H1 (cell line): ENCODE measurements around the gene CNDP2.

Experiments used
- EGR1 ChIP-seq: IDR thresholded peaks from 2 replicates; pipeline ENCODE4 v1.6.1; 2011; ENCODE audit warnings: low read depth, low read length, borderline replicate concordance
- EZH2 ChIP-seq: fragments of 200-600 bp; sonication (generic); IDR thresholded peaks from 2 replicates; pipeline ENCODE4 v1.7.1; 2012; ENCODE audit warnings: low read depth, mild to moderate bottlenecking, moderate library complexity, low read length, inconsistent platforms; ENCODE audit not compliant: severe bottlenecking
- GABPA ChIP-seq: IDR thresholded peaks from 2 replicates; pipeline ENCODE4 v1.6.1; 2011; ENCODE audit warnings: mild to moderate bottlenecking, low read length, moderate library complexity, borderline replicate concordance; ENCODE audit not compliant: insufficient read depth
- POLR2A ChIP-seq, 2 experiments: IDR thresholded peaks; 1 replicate in 1 of 2; 2 replicates in 1 of 2; pipeline ENCODE4 v1.6.1; 2011; ENCODE audit warnings: low read depth in 2 of 2, low read length in 2 of 2, mild to moderate bottlenecking in 2 of 2; ENCODE audit errors: control extremely low read depth in 1 of 2
- RAD21 ChIP-seq, 2 experiments: IDR thresholded peaks in 1 of 2; conservative IDR thresholded peaks in 1 of 2; 2 replicates each; pipeline ENCODE4 v1.6.1; 2011; ENCODE audit warnings: low read depth in 2 of 2, low read length in 2 of 2, improper control_type of control experiment in 1 of 2, inconsistent platforms in 1 of 2, mild to moderate bottlenecking in 1 of 2, moderate library complexity in 1 of 2
- RXRA ChIP-seq: IDR thresholded peaks from 2 replicates; pipeline ENCODE4 v1.6.1; 2011; ENCODE audit warnings: low read depth, mild to moderate bottlenecking, low read length, moderate library complexity; ENCODE audit not compliant: insufficient read depth
- SAP30 ChIP-seq: fragments of 300-600 bp; sonication (generic); IDR thresholded peaks from 2 replicates; pipeline ENCODE4 v1.7.1; 2012; ENCODE audit warnings: low read length, moderate library complexity, mild to moderate bottlenecking, inconsistent platforms; ENCODE audit not compliant: insufficient read depth, insufficient replicate concordance
- TCF12 ChIP-seq: IDR thresholded peaks from 2 replicates; pipeline ENCODE4 v1.6.1; 2011; ENCODE audit warnings: low read depth, mild to moderate bottlenecking, low read length
- TF ChIP-seq, protein P1 (sequence below), 3 experiments: IDR thresholded peaks; 1 replicate in 2 of 3; 2 replicates in 1 of 3; pipeline versions ENCODE4 v1.5.1 to v1.6.1; 2011; ENCODE audit warnings: low read length in 3 of 3, mild to moderate bottlenecking in 3 of 3, inconsistent platforms in 2 of 3, low read depth in 1 of 3, moderate library complexity in 1 of 3; ENCODE audit not compliant: insufficient read depth in 1 of 3; ENCODE audit errors: control extremely low read depth in 1 of 3
- TF ChIP-seq, protein P2 (sequence below): IDR thresholded peaks from 2 replicates; pipeline ENCODE4 v1.6.1; 2011; ENCODE audit warnings: low read depth, mild to moderate bottlenecking, low read length; ENCODE audit not compliant: insufficient read depth
- TF ChIP-seq, protein P3 (sequence below): IDR thresholded peaks from 2 replicates; pipeline ENCODE4 v1.6.1; 2012; ENCODE audit warnings: low read length, inconsistent platforms
- TF ChIP-seq, protein P4 (sequence below): IDR thresholded peaks from 2 replicates; pipeline ENCODE4 v1.6.1; 2011; ENCODE audit warnings: low read length, improper control_type of control experiment

DNA sequence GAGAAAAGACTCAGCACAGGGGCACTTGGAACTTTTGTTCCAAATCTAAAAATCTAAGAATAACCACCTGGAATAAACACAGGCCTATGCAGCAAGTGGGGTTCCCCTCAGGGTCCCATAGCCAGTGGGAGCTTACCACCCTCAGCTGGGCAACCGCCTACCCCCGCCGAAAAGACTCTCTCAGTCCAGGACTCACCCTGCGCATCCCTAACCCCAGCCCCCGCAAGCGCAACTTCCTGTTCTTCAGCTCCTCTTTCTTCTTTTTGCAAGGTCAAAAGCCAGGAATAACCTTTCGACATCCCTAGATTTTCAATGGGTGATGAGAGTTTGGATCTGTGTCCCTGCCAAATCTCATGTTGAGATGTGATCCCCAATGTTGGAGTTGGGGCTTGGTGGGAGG is 51.7 kb downstream of the CNDP2 start:
- TF ChIP-seq EGR1 = no peak
- TF ChIP-seq, protein P1, sequence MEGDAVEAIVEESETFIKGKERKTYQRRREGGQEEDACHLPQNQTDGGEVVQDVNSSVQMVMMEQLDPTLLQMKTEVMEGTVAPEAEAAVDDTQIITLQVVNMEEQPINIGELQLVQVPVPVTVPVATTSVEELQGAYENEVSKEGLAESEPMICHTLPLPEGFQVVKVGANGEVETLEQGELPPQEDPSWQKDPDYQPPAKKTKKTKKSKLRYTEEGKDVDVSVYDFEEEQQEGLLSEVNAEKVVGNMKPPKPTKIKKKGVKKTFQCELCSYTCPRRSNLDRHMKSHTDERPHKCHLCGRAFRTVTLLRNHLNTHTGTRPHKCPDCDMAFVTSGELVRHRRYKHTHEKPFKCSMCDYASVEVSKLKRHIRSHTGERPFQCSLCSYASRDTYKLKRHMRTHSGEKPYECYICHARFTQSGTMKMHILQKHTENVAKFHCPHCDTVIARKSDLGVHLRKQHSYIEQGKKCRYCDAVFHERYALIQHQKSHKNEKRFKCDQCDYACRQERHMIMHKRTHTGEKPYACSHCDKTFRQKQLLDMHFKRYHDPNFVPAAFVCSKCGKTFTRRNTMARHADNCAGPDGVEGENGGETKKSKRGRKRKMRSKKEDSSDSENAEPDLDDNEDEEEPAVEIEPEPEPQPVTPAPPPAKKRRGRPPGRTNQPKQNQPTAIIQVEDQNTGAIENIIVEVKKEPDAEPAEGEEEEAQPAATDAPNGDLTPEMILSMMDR (IDR thresholded peaks at IDR 0.05; ENCODE audit: control extremely low read depth in 1 of 3, insufficient read depth in 1 of 3, low read depth in 1 of 3, low read length in 3 of 3) = no peak
- TF ChIP-seq, protein P2, sequence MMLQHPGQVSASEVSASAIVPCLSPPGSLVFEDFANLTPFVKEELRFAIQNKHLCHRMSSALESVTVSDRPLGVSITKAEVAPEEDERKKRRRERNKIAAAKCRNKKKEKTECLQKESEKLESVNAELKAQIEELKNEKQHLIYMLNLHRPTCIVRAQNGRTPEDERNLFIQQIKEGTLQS = no peak
- no peak for TF ChIP-seq EZH2
- TF ChIP-seq, protein P3, sequence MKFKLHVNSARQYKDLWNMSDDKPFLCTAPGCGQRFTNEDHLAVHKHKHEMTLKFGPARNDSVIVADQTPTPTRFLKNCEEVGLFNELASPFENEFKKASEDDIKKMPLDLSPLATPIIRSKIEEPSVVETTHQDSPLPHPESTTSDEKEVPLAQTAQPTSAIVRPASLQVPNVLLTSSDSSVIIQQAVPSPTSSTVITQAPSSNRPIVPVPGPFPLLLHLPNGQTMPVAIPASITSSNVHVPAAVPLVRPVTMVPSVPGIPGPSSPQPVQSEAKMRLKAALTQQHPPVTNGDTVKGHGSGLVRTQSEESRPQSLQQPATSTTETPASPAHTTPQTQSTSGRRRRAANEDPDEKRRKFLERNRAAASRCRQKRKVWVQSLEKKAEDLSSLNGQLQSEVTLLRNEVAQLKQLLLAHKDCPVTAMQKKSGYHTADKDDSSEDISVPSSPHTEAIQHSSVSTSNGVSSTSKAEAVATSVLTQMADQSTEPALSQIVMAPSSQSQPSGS = no peak
- TF ChIP-seq, protein P4, sequence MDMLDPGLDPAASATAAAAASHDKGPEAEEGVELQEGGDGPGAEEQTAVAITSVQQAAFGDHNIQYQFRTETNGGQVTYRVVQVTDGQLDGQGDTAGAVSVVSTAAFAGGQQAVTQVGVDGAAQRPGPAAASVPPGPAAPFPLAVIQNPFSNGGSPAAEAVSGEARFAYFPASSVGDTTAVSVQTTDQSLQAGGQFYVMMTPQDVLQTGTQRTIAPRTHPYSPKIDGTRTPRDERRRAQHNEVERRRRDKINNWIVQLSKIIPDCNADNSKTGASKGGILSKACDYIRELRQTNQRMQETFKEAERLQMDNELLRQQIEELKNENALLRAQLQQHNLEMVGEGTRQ = no peak
- TF ChIP-seq POLR2A (IDR thresholded peaks at IDR 0.05; ENCODE audit: control extremely low read depth in 1 of 2, low read depth in 2 of 2, low read length in 2 of 2) = no peak
- no peak for TF ChIP-seq GABPA
- TF ChIP-seq SAP30 = no peak
- TF ChIP-seq TCF12 = no peak
- no peak for TF ChIP-seq RXRA
- no peak for TF ChIP-seq RAD21 (IDR thresholded peaks at IDR 0.05 in 1 of 2, conservative IDR thresholded peaks at IDR 0.05 in 1 of 2; ENCODE audit: low read depth in 2 of 2, low read length in 2 of 2)
